T1000 (cell line): Measurements from ENCODE around the gene LIN9.
"Not testable (repeated sequence)": the region's sequence is repeated elsewhere in the genome, so short reads cannot be mapped to it uniquely, and the experiment has no call there.

ENCODE experiments used
- DNase-seq: peaks from one replicate; lab custom pipeline; 2025; ENCODE audit warnings: mixed read lengths; lab: John Stamatoyannopoulos, UW

Gene LIN9

DNA sequence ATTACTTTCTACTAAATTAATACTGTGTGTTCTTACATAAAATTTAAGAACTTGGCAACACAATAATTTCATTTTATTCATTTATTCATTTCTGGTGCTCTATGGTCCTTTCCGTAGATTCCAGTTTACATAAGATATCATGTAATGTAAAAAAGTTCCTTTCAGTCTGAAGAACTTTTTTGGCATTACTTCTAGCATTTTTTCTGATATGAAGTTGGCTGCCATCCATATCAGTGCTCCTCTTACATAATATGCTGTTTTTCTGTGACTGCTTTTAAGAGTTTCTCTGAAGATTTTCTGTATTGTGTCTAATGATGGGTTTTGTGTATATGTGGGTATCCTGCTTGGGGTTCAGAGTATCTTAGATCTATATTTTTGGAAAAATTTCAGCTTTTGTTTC is 34.8 kb downstream of the LIN9 start:
- DNase-seq, result no peak

DNA sequence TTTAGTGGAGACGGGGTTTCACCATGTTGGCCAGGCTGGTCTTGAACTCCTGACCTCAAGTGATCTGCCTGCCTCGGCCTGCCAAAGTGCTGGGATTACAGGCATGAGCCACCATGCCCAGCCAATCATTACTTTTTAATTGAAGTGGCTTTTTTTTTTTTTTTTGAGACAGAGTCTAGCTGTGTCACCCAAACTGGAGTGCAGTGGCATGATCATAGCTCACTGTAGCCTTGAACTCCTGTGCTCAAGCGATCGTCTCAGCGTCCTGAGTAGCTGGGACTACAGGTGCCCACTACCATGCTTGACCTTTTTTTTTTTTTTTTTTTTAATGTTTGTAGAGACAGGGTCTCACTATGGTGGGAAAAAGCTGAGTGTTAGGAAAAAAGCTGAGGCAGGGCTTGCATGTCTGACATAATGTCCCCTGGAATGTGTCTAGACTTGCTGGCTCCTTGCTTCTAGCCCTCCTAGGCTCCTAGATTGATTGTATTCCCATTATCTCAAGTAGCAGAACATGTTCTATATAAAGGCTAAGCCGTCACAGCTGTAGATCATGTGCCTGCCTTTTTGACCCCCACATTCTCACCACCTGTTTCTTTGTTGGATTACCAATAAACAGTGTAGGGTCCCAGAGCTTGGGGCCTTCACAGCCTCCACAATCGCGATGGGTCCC is 36.6 kb downstream of the LIN9 start:
- DNase-seq, result not testable (repeated sequence)

DNA sequence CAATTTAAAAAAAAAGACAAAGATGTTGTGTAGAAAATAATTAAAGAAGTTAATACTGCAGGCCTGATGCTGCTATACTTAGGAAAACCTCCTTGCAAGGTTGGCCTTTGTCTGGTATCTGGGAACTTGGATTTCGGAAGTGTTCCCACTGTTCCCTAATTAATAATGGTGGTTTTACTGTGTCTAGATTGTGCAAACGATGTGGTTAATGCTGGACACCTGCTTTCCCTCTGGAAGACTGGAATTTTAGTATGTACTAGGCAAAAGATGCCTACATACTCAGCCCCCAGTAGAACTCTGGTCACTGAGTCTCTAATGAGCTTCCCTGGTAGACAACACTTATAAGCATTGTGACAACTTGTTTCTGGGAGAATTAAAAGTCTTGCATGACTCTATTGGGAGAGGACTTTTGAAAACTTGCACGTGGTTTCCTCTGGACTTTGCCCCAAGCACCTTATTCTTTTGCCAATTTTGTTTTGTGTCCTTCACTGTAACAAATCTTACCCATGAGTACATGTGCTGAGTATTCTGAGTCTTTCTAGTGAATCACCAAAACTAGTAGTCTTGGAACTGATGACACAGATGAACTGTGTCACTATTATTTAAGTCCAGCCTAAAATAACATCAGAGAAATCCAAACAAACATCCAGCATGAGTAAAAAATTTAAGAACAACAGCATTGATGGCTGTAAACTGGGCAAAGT is 40.4 kb downstream of the LIN9 start:
- DNase-seq, result no peak

DNA sequence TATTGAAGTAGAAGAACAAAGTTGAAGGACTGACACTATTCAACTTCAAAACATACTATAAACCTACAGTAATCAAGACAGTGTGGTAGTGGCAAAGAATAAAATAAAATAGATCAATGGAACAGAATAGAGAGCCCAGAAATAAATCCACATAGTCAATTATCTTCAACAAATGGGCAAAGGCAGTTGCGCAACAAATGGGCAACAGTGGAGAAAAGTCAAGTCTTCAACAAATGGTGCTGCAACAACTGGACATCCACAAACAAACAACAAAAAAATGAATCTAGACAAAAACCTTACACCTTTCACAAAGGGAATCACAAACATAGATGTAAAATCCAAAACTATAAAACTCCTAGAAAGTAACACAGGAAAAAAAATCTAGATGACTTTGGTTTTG is 47.1 kb downstream of the LIN9 start:
- no peak for DNase-seq

DNA sequence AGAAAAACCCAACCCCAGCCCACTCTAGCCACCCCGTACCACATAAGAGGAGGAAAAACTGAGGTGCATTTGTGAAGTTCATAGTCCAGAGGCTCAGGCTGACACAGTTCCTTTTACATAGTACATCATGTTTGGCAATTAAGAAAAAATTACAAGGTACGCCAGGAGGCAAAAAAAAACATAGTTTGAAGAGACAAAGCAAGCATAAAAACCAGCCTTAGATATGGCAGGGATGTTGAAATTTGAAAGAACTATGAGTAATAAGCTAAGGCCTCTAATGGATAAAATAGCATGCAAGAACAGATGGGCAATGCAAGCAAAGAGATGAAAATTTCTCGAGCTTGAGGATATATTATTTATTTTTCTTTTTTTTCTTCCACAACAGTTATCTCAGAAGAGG is 53.6 kb downstream of the LIN9 start:
- no peak for DNase-seq

DNA sequence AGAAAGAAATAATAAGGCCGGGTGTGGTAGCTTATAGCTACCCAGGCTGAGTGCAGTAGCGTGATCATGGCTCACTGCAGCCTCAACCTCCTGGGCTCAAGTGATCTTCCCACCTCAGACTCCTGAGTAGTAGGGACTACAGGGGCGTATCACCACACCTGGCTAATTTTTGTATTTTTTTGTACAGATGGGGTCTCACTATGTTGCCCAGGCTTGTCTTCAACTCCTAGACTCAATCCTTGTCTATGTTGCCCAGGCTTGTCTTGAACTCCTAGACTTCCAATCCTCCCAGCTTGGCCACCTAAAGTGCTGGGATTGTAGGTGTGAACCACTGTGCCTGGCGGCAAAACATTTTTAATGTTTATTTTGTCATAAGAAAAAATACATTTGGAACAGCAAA is 55.0 kb downstream of the LIN9 start:
- no peak for DNase-seq

DNA sequence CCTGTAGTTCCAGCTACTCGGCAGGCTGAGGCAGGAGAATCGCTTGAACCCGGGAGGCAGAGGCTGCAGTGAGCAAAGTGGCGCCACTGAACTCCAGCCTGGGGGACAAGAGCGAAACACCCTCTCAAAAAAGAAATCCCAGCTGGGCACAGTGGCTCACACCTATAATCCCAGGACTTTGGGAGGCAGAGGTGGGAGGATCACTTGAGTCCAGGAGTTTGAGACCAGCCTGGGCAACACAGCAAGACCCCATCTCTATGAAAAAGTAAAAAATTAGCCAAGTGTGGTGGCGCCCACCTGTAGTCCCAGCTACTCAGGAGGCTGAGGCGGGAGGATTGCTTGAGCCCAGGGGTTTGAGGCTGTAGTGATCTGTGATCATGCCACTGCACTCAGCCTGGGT is 56.1 kb downstream of the LIN9 start:
- DNase-seq, result not testable (repeated sequence)

DNA sequence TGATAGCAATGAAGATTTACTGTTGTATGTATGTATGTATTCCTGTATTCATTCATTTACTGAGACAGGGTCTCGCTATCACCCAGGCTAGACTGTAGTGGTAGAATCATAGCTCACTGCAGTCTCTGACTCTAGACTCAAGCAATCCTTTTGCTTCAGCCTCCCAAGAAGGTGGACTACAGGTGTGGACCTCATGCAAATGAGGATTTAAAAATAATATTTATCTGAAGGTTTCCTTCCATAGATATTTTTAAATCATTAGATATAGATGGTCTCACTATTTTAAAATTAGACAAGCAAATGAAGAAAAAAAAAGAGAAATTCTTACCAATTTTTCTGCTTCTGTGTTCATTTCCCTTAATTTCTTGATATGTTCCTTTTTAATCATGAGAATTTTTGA is 58.5 kb downstream of the LIN9 start:
- no peak for DNase-seq

DNA sequence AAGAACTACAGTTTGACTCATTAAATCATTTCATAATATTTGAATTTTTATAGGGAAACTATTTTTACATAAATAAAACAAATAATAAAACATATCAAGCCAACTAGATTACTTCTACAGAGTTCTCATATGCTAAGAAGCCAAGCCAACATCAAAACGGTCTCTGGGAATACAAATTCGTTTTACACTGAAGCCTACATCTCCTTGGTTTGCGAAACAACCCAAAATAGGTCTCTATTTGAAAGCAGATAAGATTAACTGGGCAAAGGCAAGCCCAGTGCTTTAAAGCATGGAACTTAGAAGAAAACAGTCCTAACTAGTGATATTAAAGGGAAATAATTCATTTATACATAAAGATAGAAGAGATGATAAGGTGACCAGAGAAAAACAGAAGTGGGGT is 60.2 kb downstream of the LIN9 start:
- no peak for DNase-seq

DNA sequence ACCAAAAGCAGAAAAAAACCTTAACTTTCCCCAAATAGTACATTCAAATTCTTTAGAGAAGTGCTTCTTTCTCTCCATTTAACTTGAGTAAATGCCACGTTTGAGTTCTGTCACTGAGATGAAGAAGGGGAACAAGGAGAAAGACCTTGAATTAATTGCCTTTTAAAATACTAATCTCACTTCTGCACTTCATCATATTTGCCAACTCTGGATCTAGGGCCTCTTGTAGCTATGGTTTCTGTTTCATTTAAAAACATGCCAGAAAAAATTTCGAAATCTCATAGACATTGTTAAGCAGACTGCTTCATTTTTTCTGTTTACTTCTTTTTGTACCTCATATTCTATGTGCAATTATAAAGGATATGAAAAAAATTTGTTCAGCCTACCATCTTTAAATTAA is 60.9 kb downstream of the LIN9 start:
- no peak for DNase-seq

DNA sequence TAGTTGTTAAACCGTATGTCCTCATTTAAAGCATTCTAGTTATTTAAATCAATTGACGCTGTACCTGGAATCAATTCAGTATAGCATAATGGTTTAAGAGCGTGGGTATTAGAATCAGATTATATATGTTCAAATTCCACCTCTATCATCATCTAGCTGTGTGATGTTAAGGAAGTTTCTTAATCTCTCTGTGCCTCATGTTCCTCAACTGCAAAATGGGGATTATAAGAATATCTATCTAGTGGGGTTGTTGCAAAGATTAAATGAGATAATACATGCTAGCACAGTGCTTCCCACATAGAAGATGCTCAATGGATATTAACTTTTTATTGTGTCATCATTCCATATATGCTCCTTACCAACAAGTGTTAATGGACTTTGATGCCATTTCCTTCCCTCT is 69.5 kb downstream of the LIN9 start:
- DNase-seq, result no peak

DNA sequence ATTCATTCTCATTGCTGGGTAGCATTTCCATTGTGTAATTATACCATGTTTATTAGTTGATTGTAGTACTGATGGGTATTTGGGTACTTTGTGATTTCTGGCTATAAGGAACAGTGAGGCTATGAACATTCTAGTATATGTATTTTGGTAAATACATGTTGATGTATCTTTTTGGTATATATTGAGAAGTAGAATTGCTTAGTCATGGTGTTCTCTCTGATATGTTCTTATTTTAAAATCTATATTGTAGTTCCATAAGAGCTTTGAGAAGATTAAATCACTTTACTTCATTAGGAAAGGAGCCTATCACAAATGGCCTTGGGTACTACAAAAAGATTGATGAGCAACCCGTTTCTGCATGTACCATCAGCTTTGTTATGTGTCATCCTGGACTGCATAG is 72.1 kb downstream of the LIN9 start:
- no peak for DNase-seq

DNA sequence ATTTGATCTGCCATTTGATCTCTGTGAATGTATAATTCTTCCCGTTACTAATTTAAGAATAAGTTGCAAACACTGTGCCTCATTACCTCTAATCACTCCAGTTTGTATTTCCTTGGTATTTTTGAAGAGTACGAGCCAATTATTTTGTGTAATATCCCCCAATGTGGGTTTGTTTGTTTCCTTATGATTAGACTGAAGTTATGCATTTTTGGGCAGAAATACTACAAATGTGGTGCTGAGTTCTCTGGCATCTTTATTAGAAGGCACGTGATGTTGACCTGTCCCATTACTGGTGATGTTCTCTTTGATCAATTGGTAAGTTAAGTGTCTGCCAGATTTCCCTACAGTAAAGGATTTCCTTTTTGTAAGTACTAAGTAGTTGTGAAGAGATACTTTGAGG is 75.2 kb downstream of the LIN9 start:
- DNase-seq, result no peak

DNA sequence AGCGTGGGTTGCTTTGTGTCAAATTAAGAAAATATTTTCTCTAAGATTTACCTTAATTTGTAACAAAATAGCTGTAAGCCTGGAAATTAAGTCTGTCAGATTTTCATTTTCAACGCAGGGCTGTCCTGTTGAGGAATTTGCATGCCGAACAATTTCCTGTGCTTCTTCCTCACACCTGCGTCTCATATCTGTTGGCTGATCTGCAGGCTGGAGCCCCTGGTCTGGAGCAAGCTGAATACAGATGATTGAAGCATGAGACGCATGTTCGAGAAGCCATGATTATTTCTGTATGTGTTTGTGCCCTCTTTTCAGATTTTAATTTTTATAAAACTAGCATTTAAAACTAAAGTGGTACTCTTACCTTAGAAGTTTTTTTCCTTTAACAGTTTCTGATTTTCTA is 75.7 kb downstream of the LIN9 start:
- no peak for DNase-seq

DNA sequence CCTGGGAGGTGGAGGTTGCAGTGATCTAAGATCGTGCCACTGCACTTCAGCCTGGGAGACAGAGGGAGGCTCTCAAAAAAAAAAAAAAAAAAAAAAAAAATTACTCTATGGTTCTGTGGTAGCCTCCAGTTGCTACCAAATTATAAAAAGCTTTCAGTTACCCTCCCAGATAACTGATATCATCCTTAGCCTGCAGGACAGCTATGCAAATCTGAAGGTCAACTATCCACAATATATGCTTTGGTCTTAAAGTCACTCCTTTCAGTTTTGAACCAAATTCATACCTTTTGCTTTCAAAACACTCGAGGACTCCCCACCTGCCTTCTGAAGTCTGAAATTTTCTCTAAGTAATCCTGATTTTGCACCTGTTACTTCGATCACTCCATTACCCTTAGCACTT is 82.4 kb downstream of the LIN9 start:
- no peak for DNase-seq

DNA sequence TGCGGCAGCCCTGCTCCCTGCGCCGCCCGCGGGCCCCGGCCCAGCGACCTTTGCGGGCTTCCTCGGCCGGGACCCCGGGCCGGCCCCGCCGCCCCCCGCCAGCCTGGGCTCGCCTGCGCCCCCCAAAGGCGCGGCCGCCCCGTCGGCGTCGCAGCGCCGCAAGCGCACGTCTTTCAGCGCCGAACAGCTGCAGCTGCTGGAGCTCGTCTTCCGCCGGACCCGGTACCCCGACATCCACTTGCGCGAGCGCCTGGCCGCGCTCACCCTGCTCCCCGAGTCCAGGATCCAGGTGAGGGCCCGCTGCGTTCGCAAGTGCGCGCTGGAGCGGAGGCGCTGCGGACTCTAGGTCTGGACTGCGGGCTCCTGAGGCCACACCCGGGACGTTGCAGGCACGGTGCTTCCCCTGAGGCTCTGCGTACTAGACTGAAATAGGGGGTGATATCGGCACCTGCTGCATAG is 85.1 kb downstream of the LIN9 start:
- DNase-seq, result no peak

DNA sequence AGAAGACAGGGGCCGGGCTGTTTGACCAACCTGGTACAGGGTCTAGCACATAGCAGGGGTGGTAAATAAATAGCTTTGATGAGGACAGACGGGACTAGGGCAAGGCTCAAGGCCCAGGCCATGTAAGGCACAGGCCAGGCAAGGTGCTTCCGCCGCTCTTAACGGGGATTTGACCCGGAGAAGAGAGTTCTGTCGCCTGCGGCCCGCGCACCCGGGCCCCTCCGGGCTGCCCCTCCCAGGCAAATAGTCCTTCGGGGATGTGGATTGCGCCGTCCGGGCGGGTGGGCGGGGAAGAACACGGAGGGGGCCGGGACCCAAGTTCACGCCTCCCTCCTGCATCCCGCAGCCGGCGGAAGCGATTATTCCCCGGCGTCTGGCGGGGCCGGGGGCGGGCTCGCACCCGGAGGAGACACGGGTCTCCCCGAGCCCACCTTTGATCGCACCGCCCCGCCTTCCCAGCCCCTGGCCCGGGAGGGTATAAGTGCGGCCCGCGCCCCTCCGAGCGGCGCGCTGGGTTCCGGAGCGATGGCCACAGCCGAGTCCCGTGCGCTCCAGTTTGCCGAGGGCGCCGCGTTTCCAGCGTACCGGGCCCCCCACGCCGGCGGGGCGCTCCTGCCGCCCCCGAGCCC is 85.7 kb downstream of the LIN9 start, which contains the start of gene MIXL1:
Gene MIXL1 (plus strand): TSS at position 508 of the 629 bp plus-strand sequence. CDS start 18 bp downstream, at position 526.
- no peak for DNase-seq

DNA sequence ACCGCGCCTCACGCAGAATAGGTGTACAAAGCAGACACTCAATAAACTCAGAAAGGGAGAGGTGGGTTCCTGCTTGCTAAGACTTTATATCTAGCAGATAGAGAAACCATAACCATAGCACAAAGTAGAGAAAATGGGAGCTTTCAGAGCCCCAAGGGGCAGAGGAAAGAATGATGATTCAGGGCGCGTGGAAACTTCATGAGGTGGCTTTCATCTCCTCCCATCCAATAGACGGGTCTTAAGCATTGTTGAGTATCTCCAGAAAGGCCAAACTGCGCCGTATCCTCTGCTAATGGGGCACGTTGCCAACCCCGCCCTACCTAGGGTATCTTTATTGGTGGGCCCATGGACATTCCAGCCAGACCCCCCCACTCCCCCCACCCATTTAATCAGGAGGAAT is 86.3 kb downstream of the LIN9 start:
- no peak for DNase-seq

DNA sequence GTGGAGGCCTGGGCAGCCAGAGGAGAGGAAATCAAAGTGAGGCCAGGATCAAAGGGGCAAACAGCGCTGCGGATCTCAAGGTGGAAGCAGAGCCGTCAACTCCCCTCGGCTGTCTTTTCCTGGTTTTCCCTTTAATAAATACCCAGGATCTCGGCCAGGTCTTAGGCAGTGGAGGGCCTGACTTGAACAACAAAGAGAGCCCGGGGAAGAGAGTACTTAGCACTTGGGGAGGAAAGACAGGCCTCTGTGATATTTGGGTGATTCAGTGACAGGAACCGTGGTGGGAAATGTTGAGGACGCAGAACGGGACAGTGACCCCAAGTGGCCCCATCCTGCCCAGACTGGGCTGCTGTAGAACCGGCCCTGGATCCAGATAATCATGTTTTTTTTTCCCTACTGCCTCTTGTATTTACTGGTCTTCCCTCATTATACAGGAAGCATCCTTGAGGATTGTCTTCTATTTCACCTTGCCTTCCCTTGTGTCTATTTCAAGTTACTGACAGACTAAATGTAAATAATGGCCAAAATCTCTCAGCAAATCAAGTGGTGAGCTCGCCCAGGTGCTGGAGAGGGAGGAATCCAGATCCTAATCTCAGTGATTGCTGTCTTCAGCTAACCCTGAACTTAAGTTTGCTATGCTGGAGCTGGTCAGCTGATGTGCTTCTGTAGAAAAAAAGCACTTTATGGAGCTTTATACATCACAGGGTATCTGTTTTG is 88.3 kb downstream of the LIN9 start:
- DNase-seq, result no peak

DNA sequence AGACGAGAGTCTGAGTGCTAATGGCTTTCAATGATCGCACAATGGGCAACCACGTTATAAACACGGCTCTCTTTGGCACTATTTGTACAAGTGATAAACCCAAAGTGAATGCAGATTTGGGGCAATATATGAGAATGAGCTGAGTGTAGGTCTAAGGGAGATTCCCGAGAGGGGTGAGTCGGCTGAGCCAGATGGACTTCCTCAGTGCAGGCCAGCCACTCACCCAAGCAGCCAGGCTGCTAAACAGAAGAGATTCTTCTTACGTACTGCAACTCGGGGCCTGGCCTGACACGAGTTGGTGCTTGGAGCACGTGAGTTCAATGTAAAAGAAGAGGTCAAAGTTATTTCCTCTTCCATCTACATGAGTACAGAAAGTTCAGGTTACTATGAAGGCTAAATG is 91.7 kb downstream of the LIN9 start:
- DNase-seq, result no peak

DNA sequence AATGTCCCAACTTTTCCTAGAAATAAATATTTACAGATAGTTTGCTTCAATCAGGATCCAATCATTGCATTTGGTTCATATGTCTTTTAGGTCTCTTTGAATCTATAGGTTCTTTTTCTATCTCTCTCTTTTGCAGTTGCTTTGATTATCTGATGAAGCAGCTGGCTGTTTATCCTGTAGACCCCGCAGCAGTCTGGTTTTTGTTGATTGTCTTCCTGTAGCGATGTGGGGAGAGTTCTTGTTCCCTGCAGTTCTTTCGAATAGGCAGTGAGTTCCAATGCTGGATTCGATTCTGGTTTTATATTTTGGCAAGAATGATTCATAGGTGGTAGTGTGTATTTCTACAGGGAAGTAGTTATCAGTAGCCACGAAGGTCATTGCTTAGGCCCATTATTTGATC is 92.9 kb downstream of the LIN9 start:
- DNase-seq, result no peak

DNA sequence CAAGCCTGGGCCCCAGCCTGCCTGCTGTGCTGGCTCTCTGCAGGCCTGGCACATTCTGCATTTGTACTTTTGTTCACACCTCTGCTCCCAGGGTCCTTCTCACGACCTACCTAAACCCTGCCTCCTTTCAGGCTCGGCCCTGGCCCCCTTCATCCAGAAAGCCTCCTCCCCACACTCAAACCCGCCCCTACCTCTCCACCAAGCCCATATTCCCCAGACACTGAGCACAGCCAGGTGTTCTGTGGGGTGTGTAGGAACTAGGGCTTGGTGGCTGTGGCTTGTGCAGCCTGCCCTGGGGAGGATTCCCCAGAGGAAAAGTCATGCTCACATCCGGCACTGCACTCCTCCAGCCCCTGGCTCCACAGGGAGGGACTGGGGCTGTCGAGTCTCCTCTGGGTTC is 93.7 kb downstream of the LIN9 start:
- no peak for DNase-seq

DNA sequence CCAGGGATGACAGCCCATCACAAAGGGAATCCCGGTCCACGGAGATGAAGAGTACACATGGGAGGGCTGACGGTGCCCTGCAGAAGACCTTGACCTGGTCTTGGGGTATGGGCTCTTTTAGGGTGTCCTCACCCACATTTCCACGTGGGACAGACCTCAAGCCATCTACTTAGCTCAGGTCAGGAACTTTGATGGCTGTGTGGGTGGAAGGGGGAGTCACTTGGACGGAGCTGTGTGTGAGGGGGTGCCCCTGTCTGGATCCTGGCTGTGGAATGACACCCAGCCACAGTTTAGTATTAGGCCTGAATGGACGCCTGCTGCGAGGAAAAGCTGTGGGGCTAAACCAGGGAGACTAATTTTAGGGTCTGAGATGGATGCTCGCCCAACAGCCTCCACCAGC is 96.4 kb downstream of the LIN9 start:
- DNase-seq, result no peak
